ENCODE data around the gene SRSF12.

The SRSF12 gene

DNA sequence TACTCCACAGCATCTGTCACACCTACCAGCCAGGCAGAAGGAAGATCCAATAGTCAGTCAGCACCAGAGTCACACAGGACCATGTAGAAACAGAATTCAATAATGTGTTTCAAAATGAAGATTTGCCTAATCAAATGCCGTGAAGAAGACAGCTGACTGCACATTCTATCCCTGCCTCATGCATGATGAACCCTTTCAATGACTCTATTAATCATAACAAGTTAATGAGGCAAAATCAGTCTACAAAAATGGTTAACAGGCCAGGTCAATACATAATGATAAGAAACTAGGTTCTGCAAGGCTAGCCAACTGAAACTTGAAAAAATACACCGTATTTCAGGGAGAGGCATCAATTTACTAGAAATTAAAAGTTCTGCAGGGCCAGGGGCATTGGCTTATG lies 44.0 kb downstream of the SRSF12 start:
- H3K4me3 ChIP-seq (replicated peaks; ENCODE audit: low read depth, low read length) = no peak overlapping the region
- TF ChIP-seq, protein P1, sequence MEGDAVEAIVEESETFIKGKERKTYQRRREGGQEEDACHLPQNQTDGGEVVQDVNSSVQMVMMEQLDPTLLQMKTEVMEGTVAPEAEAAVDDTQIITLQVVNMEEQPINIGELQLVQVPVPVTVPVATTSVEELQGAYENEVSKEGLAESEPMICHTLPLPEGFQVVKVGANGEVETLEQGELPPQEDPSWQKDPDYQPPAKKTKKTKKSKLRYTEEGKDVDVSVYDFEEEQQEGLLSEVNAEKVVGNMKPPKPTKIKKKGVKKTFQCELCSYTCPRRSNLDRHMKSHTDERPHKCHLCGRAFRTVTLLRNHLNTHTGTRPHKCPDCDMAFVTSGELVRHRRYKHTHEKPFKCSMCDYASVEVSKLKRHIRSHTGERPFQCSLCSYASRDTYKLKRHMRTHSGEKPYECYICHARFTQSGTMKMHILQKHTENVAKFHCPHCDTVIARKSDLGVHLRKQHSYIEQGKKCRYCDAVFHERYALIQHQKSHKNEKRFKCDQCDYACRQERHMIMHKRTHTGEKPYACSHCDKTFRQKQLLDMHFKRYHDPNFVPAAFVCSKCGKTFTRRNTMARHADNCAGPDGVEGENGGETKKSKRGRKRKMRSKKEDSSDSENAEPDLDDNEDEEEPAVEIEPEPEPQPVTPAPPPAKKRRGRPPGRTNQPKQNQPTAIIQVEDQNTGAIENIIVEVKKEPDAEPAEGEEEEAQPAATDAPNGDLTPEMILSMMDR (IDR thresholded peaks at IDR 0.05; ENCODE audit: insufficient read depth, low read length, poor library complexity, severe bottlenecking) = no peak
- H3K27me3 ChIP-seq (replicated peaks; ENCODE audit: control insufficient read depth, insufficient read depth, low read length) = no peaks in the 10 kb centered on the region
- no peaks in the 10 kb centered on the region for H3K36me3 ChIP-seq (ENCODE audit: control insufficient read depth, insufficient read depth, low read length)
- no peak for DNase-seq (ENCODE audit: extremely low read depth, insufficient read length)

DNA sequence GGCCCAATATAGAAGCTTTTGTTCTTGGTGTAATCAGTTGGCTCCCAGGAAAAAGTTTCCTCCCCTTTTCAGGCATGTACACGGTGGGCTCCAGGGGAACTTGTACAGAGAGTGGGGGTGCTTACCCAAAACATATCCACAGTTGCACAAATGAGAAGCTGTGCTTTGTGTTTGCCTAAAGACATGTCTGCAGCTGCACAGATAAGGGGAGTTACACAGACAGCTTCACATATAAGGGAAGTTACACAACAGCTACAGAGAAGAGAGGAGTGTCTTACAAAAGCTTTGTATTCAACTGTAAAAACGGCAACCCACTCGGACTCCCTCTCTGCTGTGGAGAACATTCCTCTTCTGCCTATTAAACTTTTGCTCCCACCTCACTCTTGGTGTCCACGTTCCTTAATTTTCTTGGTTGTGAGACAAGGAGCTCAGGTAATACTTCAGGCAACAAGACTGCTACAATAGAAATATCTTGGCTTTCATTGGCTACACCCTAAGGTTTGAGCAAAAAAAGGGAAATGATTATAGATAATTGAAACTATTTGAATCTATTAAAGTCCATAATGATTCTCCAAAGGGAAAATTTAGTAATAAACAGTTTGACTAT lies 44.8 kb downstream of the SRSF12 start:
- H3K27me3 ChIP-seq (replicated peaks; ENCODE audit: control insufficient read depth, insufficient read depth, low read length) = no peaks in the 10 kb centered on the region
- no peaks in the 10 kb centered on the region for H3K36me3 ChIP-seq (ENCODE audit: control insufficient read depth, insufficient read depth, low read length)
- no peak for DNase-seq (ENCODE audit: extremely low read depth, insufficient read length)
- TF ChIP-seq, protein P1 (IDR thresholded peaks at IDR 0.05; ENCODE audit: insufficient read depth, low read length, poor library complexity, severe bottlenecking) = no peak
- no peak overlapping the region for H3K4me3 ChIP-seq (replicated peaks; ENCODE audit: low read depth, low read length)

DNA sequence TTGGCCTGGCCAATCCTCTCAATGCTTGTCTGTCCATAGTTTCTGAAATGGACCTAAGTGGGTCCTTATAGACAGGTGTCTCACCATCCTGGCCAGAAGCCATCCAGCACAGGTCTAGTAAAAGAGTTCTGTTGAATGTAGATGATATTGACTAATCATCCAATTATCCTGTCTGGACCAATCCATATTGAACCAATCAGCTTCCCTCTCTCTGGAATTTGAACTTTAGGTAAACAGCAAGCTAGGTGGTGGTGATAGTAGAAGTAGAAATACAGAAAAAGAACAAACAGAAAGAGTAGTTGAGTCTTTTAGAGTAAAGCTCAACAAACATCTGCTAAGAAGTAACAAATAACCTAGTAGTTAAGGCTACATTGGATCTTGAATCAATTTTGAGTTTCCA lies 46.8 kb downstream of the SRSF12 start:
- Histone ChIP-seq H3K36me3 (ENCODE audit: control insufficient read depth, insufficient read depth, low read length) (no peaks in the 10 kb centered on the region), H3K4me3 (replicated peaks; ENCODE audit: low read depth, low read length) (no peak overlapping the region), H3K27me3 (replicated peaks; ENCODE audit: control insufficient read depth, insufficient read depth, low read length) (no peaks in the 10 kb centered on the region)
- no peak for DNase-seq (ENCODE audit: extremely low read depth, insufficient read length)
- TF ChIP-seq, protein P1 (IDR thresholded peaks at IDR 0.05; ENCODE audit: insufficient read depth, low read length, poor library complexity, severe bottlenecking) = no peak

DNA sequence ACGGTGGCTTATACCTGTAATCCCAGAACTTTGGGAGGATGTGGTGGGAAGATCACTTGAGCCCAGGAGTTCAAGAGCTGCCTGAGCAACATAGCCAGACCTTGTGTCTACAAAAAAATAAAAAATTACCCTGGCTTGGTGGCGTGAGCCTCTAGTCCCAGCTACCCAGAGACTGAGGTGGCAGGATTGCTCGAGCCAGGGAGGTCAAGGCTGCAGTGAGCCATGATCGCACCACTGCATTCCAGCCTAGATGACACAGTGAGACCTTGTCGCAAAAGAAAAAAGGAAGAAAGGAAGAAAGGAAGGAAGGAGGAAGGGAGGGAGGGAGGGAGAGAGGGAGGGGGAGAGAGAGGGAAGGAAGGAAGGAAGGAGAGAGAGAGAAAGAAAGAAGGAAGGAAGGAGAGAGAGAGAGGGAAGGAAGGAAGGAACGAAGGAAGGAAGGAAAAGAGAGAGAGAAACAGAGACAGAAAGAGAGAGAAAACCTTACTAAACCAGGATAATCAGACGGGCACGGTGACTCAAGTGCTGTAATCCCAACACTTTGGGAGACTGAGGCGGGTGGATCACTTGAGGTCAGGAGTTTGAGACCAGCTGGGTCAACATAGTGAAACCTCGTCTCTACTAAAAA lies 48.2 kb downstream of the SRSF12 start:
- DNase-seq (ENCODE audit: extremely low read depth, insufficient read length) = no peak
- Histone ChIP-seq H3K27me3 (replicated peaks; ENCODE audit: control insufficient read depth, insufficient read depth, low read length) (no peaks in the 10 kb centered on the region), H3K4me3 (replicated peaks; ENCODE audit: low read depth, low read length) (no peak overlapping the region), H3K36me3 (ENCODE audit: control insufficient read depth, insufficient read depth, low read length) (no peaks in the 10 kb centered on the region)
- TF ChIP-seq, protein P1 (IDR thresholded peaks at IDR 0.05; ENCODE audit: insufficient read depth, low read length, poor library complexity, severe bottlenecking) = no peak

DNA sequence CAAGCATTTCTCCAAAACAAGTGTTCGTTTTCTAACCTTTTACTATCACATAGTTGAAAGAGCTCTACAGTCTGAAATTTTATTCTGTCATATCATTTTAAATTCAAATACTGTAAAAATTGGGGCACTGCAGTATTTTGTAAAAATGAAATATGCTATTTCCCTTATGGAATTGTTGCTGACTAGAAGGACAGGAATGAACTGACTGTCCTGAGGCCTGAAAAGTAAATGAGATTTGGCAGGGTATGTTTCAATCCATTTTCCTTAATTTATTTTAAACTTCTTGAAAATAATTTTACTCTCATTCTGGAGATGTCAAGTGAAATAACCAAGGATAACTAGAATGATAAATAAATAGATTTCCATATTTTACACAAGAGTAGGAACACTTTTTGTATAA lies 49.2 kb downstream of the SRSF12 start:
- Histone ChIP-seq H3K27me3 (replicated peaks; ENCODE audit: control insufficient read depth, insufficient read depth, low read length) (no peaks in the 10 kb centered on the region), H3K4me3 (replicated peaks; ENCODE audit: low read depth, low read length) (no peak overlapping the region), H3K36me3 (ENCODE audit: control insufficient read depth, insufficient read depth, low read length) (no peaks in the 10 kb centered on the region)
- DNase-seq (ENCODE audit: extremely low read depth, insufficient read length) = no peak
- TF ChIP-seq, protein P1 (IDR thresholded peaks at IDR 0.05; ENCODE audit: insufficient read depth, low read length, poor library complexity, severe bottlenecking) = no peak

Measured in GM06990 (cell line).